Stimulated activated naive B cell treated with anti-CD40 and anti-IgM and Interleukin-4, amounts not matched to agents 10 μg/mL and 1 μg/mL and 100 μg/mL, for 72 hours (primary cell): ENCODE results near the gene NUP205.
A peak's percentile ranks its signal among the peaks of the same experiment; 100 is the strongest.

Source experiments
- ATAC-seq, 2 donors: fragments of 150-1000 bp; cut with Tn5 transposase; replicated peaks; 2 replicates each; pipeline ENCODE4 v1.10.0; 2021; ENCODE audit warnings: moderate library complexity in 1 of 2
- DNase-seq: peaks from one replicate; pipeline ENCODE4 v3.0.0; 2021
- H3K27ac Mint-ChIP-seq: one replicate; pipeline ENCODE4 v1.8.0; 2022; ENCODE audit warnings: mild to moderate bottlenecking, mixed read lengths
- H3K27me3 Mint-ChIP-seq, 2 donors: one replicate each; pipeline ENCODE4 v1.8.0; 2022; ENCODE audit warnings: mixed read lengths in 2 of 2
- H3K36me3 Mint-ChIP-seq, 2 donors: one replicate each; pipeline ENCODE4 v1.8.0; 2022; ENCODE audit warnings: mixed read lengths in 2 of 2, mild to moderate bottlenecking in 1 of 2
- H3K4me1 Mint-ChIP-seq, 2 donors: one replicate each; pipeline ENCODE4 v1.8.0; 2022; ENCODE audit warnings: mixed read lengths in 2 of 2, mild to moderate bottlenecking in 1 of 2
- H3K4me3 Mint-ChIP-seq, 2 donors: one replicate each; pipeline ENCODE4 v1.8.0; 2022; ENCODE audit warnings: mild to moderate bottlenecking in 2 of 2, mixed read lengths in 2 of 2, moderate library complexity in 1 of 2
- H3K9me3 Mint-ChIP-seq, 2 donors: one replicate each; pipeline ENCODE4 v1.8.0; 2022; ENCODE audit warnings: mixed read lengths in 2 of 2, mild to moderate bottlenecking in 1 of 2

NUP205 gene

GRCh38 chr7:135557455-135558336, at the start of gene NUP205:
NUP205 (plus strand) TSS chr7:135557917; CDS start chr7:135557945, 28 bp downstream.
- Mint-ChIP-seq H3K4me3 (no peak within 1 kb of the TSS), H3K9me3 (no peaks in the 10 kb centered on the region), H3K27ac (peak within 1 kb of the TSS; percentile 28), H3K36me3 (peaks cover 5 to 6% of the 10 kb centered on the region in 2 donors), H3K4me1 (peaks cover 10 to 20% of the 10 kb centered on the region in 2 donors), H3K27me3 (no peaks in the 10 kb centered on the region)
- peak; percentile 86 to 89 for ATAC-seq
- peak; percentile 81 for DNase-seq

- peaks cover 2 to 16% of the 10 kb centered on the region in 2 donors for H3K4me1 Mint-ChIP-seq
- no peak overlapping the region for H3K4me3 Mint-ChIP-seq
- H3K36me3 Mint-ChIP-seq: no peaks in the 10 kb centered on the region
- DNase-seq: peak; percentile 7
- H3K27ac Mint-ChIP-seq: no peak overlapping the region
- no peaks in the 10 kb centered on the region for H3K9me3 Mint-ChIP-seq
- peak; percentile 26 to 36 for ATAC-seq
- H3K27me3 Mint-ChIP-seq: no peaks in the 10 kb centered on the region
These were observed 48.7 kb upstream of the NUP205 start for GRCh38 chr7:135508883-135509588.

GRCh38 chr7:135509589-135509838, 48.2 kb upstream of the NUP205 start:
- Mint-ChIP-seq H3K27ac (no peak overlapping the region), H3K4me3 (no peak overlapping the region), H3K27me3 (no peaks in the 10 kb centered on the region), H3K4me1 (peaks cover 2 to 15% of the 10 kb centered on the region in 2 donors), H3K36me3 (no peaks in the 10 kb centered on the region), H3K9me3 (no peaks in the 10 kb centered on the region)
- ATAC-seq (no peak), DNase-seq (no peak)

- Mint-ChIP-seq H3K9me3 (no peaks in the 10 kb centered on the region), H3K4me1 (peaks cover 2 to 11% of the 10 kb centered on the region in 2 donors), H3K27me3 (no peaks in the 10 kb centered on the region), H3K27ac (no peak within 1 kb of the TSS), H3K36me3 (no peaks in the 10 kb centered on the region), H3K4me3 (no peak within 1 kb of the TSS)
- ATAC-seq (peak; percentile 95 to 97), DNase-seq (peak; percentile 95)
These were observed 47.7 kb upstream of the NUP205 start, which contains the start of gene CNOT4 for GRCh38 chr7:135509839-135510591. CNOT4 (minus strand) TSS chr7:135510102; CDS start chr7:135438331, 71,771 bp downstream.

GRCh38 chr7:135510592-135511183, 47.0 kb upstream of the NUP205 start:
- Mint-ChIP-seq H3K27me3 (no peaks in the 10 kb centered on the region), H3K4me3 (no peak overlapping the region), H3K27ac (no peak overlapping the region), H3K36me3 (no peaks in the 10 kb centered on the region), H3K4me1 (peaks cover 2 to 10% of the 10 kb centered on the region in 2 donors), H3K9me3 (no peaks in the 10 kb centered on the region)
- ATAC-seq (no peak), DNase-seq (no peak)

GRCh38 chr7:135512135-135512887, 45.4 kb upstream of the NUP205 start:
- Mint-ChIP-seq H3K4me3 (no peak overlapping the region), H3K27me3 (no peaks in the 10 kb centered on the region), H3K36me3 (no peaks in the 10 kb centered on the region), H3K27ac (no peak overlapping the region), H3K4me1 (peaks cover under 1 to 2% of the 10 kb centered on the region in 2 donors), H3K9me3 (no peaks in the 10 kb centered on the region)
- ATAC-seq: peak; percentile 22 to 39
- no peak for DNase-seq

- H3K36me3 Mint-ChIP-seq: no peaks in the 10 kb centered on the region
- H3K27ac Mint-ChIP-seq: no peak overlapping the region
- ATAC-seq (no peak), DNase-seq (no peak)
- H3K27me3 Mint-ChIP-seq: no peaks in the 10 kb centered on the region
- no peak overlapping the region for H3K4me3 Mint-ChIP-seq
- H3K9me3 Mint-ChIP-seq: no peaks in the 10 kb centered on the region
- H3K4me1 Mint-ChIP-seq: no peaks in the 10 kb centered on the region
These were observed 42.9 kb upstream of the NUP205 start for GRCh38 chr7:135514856-135515255.

GRCh38 chr7:135517060-135517459, 40.7 kb upstream of the NUP205 start:
- DNase-seq: no peak
- Mint-ChIP-seq H3K9me3 (peaks cover 0 to 1% of the 10 kb centered on the region in 2 donors), H3K36me3 (no peaks in the 10 kb centered on the region), H3K27ac (no peak overlapping the region), H3K4me3 (no peak overlapping the region), H3K4me1 (no peaks in the 10 kb centered on the region), H3K27me3 (no peaks in the 10 kb centered on the region)
- ATAC-seq: no peak

- H3K4me3 Mint-ChIP-seq: no peak overlapping the region
- no peak overlapping the region for H3K27ac Mint-ChIP-seq
- no peaks in the 10 kb centered on the region for H3K4me1 Mint-ChIP-seq
- H3K9me3 Mint-ChIP-seq: peaks cover 1 to 4% of the 10 kb centered on the region in 2 donors
- DNase-seq (no peak), ATAC-seq (no peak)
- H3K36me3 Mint-ChIP-seq: peaks cover 0 to 3% of the 10 kb centered on the region in 2 donors
- H3K27me3 Mint-ChIP-seq: no peaks in the 10 kb centered on the region
These were observed 39.0 kb upstream of the NUP205 start for GRCh38 chr7:135518748-135519147.

- peaks cover 0 to 3% of the 10 kb centered on the region in 2 donors for H3K36me3 Mint-ChIP-seq
- H3K4me3 Mint-ChIP-seq: no peak overlapping the region
- peaks cover 1 to 4% of the 10 kb centered on the region in 2 donors for H3K9me3 Mint-ChIP-seq
These were observed 38.5 kb upstream of the NUP205 start for GRCh38 chr7:135519233-135519688.

GRCh38 chr7:135519871-135520270, 37.8 kb upstream of the NUP205 start:
- H3K9me3 Mint-ChIP-seq: peaks cover 1 to 4% of the 10 kb centered on the region in 2 donors
- no peaks in the 10 kb centered on the region for H3K27me3 Mint-ChIP-seq
- H3K27ac Mint-ChIP-seq: no peak overlapping the region
- no peaks in the 10 kb centered on the region for H3K4me1 Mint-ChIP-seq
- no peak for DNase-seq
- H3K36me3 Mint-ChIP-seq: peaks cover 0 to 3% of the 10 kb centered on the region in 2 donors
- ATAC-seq: no peak
- no peak overlapping the region for H3K4me3 Mint-ChIP-seq

More at GRCh38 chr7:135519233-135519688, 38.5 kb upstream of the NUP205 start:
- Mint-ChIP-seq H3K4me1 (no peaks in the 10 kb centered on the region), H3K27me3 (no peaks in the 10 kb centered on the region), H3K27ac (no peak overlapping the region)
- ATAC-seq: no peak
- DNase-seq: no peak

GRCh38 chr7:135522509-135522908, 35.2 kb upstream of the NUP205 start:
- DNase-seq: no peak
- no peak for ATAC-seq
- H3K36me3 Mint-ChIP-seq: peaks cover 0 to 3% of the 10 kb centered on the region in 2 donors
- peaks cover 4 to 10% of the 10 kb centered on the region in 2 donors for H3K27me3 Mint-ChIP-seq
- H3K4me3 Mint-ChIP-seq: no peak overlapping the region
- no peaks in the 10 kb centered on the region for H3K4me1 Mint-ChIP-seq
- H3K27ac Mint-ChIP-seq: no peak overlapping the region
- H3K9me3 Mint-ChIP-seq: peaks cover 1 to 4% of the 10 kb centered on the region in 2 donors

- Mint-ChIP-seq H3K4me1 (no peaks in the 10 kb centered on the region), H3K27me3 (peaks cover 4 to 10% of the 10 kb centered on the region in 2 donors)
These were observed 34.6 kb upstream of the NUP205 start for GRCh38 chr7:135523146-135523545.

More at GRCh38 chr7:135523146-135523545, 34.6 kb upstream of the NUP205 start:
- Mint-ChIP-seq H3K9me3 (peaks cover 1 to 4% of the 10 kb centered on the region in 2 donors), H3K4me3 (no peak overlapping the region), H3K27ac (no peak overlapping the region), H3K36me3 (peaks cover 0 to 3% of the 10 kb centered on the region in 2 donors)
- no peak for DNase-seq
- ATAC-seq: no peak
